Heart right ventricle (tissue), 16 donors: ENCODE measurements around the gene IQGAP2. TPM values are rescaled to one million over a fixed set of nuclear protein-coding genes. Genes with fewer than 3 reads are reported as not detected.

Experiments
- ATAC-seq, 8 donors: fragments of 200-7000 bp; cut with Tn5 transposase; one replicate each; pipeline ENCODE4 v1.9.1; 2020; ENCODE audit warnings: mild to moderate bottlenecking in 8 of 8, moderate library complexity in 8 of 8, moderate number of reproducible peaks in 1 of 8
- DNase-seq, 2 donors: peaks; one replicate each; pipeline ENCODE4 v3.0.0-alpha.2; 2020
- H3K27ac ChIP-seq, 10 donors: fragments of 200-600 bp; sonication (generic) in 2 of 10; one replicate each; pipeline versions ENCODE4 v1.5.0 to v1.8.0; 2020 to 2022; ENCODE audit warnings: mild to moderate bottlenecking in 3 of 10
- H3K27me3 ChIP-seq, 7 donors: fragments of 200-600 bp; one replicate each; pipeline ENCODE4 v1.8.0; 2021 to 2022; ENCODE audit warnings: mild to moderate bottlenecking in 2 of 7
- H3K36me3 ChIP-seq, 9 donors: fragments of 200-600 bp; sonication (generic) in 1 of 9; one replicate each; pipeline versions ENCODE4 v1.5.0 to v1.8.0; 2020 to 2022; ENCODE audit warnings: mild to moderate bottlenecking in 2 of 9
- H3K4me1 ChIP-seq, 9 donors: fragments of 200-600 bp; sonication (generic) in 1 of 9; one replicate each; pipeline versions ENCODE4 v1.5.0 to v1.8.0; 2020 to 2022; ENCODE audit warnings: mild to moderate bottlenecking in 4 of 9
- H3K4me3 ChIP-seq, 10 donors: fragments of 200-600 bp; sonication (generic) in 2 of 10; one replicate each; pipeline versions ENCODE4 v1.5.0 to v1.8.0; 2020 to 2022; ENCODE audit warnings: mild to moderate bottlenecking in 7 of 10, moderate library complexity in 2 of 10
- H3K9me3 ChIP-seq, 11 donors: fragments of 200-600 bp in 10 of 11; sonication (generic) in 2 of 11; one replicate each; pipeline versions ENCODE4 v1.5.0 to v1.8.0; 2013 to 2022; ENCODE audit warnings: mild to moderate bottlenecking in 2 of 11, control low read depth in 1 of 11, moderate library complexity in 1 of 11
- WGBS, 2 donors: extraction: QIAGEN DNeasy Blood & Tissue Kit; methylation state at CpG; one replicate each; pipeline ENCODE4 v1.1.7; 2013; ENCODE audit warnings: inconsistent platforms in 1 of 2; 5-methylcytosine and 5-hydroxymethylcytosine counted together
- intact Hi-C, 10 donors: fragments of 100-400 bp; cut with DNase I; formaldehyde crosslinking; loops; one replicate each; pipeline versions ENCODE4 v1.11.1 to v1.14.2; 2022
- polyA plus RNA-seq, 2 donors: library from polyadenylated mRNA; stranded (reverse); fragments of 200-250 nt; gene quantifications; one replicate each; pipeline ENCODE4 v1.2.3, GENCODE V29; 2013
- total RNA-seq, 10 donors: library from RNA; stranded (reverse); fragmentation: NEBNext Ultra II Directional in 3 of 10; extraction: Animal tissue kit (Norgen Biotek cat#: 25700) in 3 of 10; gene quantifications; one replicate each; pipeline versions ENCODE4 v1.2.1 to v1.2.4, GENCODE V29; 2021 to 2023
- TF ChIP-seq, protein P1 (sequence below), 9 donors: fragments of 200-600 bp; sonication (generic) in 2 of 9; IDR thresholded peaks; one replicate each; pipeline versions ENCODE4 v1.5.0 to v1.8.0; 2021 to 2022; ENCODE audit warnings: antibody characterized with exemption in 9 of 9, mild to moderate bottlenecking in 5 of 9, moderate library complexity in 1 of 9
- donor health status: Arrhythmogenic right ventricular cardiomyopathy.
- donor health status: ischemic (EF 13 %, LVEDD 7.1; RV severe dilation, severe dysfunction).
- donor health status: healthy with polysubstance abuse.
- donor health status: DM: no; HTN: yes; CAD: no.
- donor health status: DM: no; HTN: no; CAD: no.
- donor health status: ischemic (EF 25% LVEDD 6.9; RV normal size, moderate dysfunction).
- donor health status: ischemic (EF 25% LVEDD 5.7; RV mildly dilated, moderate dysfunction).
- donor health status: healthy.
- donor health status: DM: yes; HTN: yes; CAD: no.
- donor health status: Ischemic cardiomyopathy.
- donor health status: ischemic (EF 35%, LVEDD 5.7; RV mildly dilated, moderate dysfunction).
- donor health status: nonischemic (EF 11% LVEDD 7.7; RV severe dilation, severe dysfunction).
- donor health status: DM: yes; HTN: yes; CAD: no.
- donor health status: PGD.
- donor health status: ischemic (EF 29% LVEDD 5.4; RV normal size, mild dysfunction).
- donor health status: nonischemic (EF 23%, LVEDD 6.1; RV moderate dilation, normal function).

Gene IQGAP2
- total and polyA plus RNA-seq, 12 donors: 2.5 to 22.3 (median 5.0) TPM

DNA sequence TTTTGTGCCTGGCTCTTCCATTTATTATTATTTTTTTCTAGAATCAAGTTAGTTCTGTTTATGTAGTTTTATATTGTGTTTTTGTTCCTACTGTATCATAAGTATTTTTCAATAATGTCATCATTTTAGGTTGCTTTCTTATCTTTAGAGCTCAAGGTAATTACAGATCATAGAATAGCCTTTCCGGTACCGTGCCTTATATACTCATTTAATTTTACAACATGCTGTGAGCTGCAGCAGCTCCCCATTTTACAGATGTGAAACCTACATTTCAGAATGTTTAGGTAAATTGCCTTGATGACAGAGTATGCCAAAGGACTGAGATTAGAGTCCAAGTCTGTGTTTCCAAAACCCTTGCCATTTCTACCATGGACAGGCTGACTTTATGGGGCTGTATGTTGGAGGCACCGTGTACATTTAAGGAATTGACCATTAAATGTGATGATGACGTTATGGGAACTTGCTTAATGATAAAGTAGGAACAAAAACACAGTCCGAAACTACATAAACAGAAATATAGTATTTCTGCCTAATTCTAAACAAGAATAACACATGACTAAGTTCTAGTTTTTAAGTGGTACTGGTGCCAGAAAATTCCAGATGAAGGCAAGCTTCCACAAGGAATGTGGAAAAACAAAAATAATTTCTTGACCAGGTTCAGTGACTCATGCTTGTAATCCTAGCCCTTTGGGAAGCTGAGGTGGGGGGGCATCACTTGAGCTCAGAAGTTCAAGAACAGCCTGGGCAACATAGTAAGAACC, 97.7 kb downstream of the IQGAP2 start:
- H3K9me3 ChIP-seq: no peaks in the 10 kb centered on the region
- no peaks in the 10 kb centered on the region for H3K36me3 ChIP-seq
- H3K27ac ChIP-seq: no peak overlapping the region
- TF ChIP-seq, protein P1, sequence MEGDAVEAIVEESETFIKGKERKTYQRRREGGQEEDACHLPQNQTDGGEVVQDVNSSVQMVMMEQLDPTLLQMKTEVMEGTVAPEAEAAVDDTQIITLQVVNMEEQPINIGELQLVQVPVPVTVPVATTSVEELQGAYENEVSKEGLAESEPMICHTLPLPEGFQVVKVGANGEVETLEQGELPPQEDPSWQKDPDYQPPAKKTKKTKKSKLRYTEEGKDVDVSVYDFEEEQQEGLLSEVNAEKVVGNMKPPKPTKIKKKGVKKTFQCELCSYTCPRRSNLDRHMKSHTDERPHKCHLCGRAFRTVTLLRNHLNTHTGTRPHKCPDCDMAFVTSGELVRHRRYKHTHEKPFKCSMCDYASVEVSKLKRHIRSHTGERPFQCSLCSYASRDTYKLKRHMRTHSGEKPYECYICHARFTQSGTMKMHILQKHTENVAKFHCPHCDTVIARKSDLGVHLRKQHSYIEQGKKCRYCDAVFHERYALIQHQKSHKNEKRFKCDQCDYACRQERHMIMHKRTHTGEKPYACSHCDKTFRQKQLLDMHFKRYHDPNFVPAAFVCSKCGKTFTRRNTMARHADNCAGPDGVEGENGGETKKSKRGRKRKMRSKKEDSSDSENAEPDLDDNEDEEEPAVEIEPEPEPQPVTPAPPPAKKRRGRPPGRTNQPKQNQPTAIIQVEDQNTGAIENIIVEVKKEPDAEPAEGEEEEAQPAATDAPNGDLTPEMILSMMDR (IDR thresholded peaks at IDR 0.05): no peak
- intact Hi-C loops: no loop called here
- no peaks in the 10 kb centered on the region for H3K27me3 ChIP-seq
- ATAC-seq (no peak), DNase-seq (no peak)
- WGBS, 2 donors: 78 to 86% methylated on average over 5 of the region's 5 CpGs
- peaks cover 0 to 5% (median 0%) of the 10 kb centered on the region in 9 donors for H3K4me1 ChIP-seq
- no peak overlapping the region for H3K4me3 ChIP-seq

DNA sequence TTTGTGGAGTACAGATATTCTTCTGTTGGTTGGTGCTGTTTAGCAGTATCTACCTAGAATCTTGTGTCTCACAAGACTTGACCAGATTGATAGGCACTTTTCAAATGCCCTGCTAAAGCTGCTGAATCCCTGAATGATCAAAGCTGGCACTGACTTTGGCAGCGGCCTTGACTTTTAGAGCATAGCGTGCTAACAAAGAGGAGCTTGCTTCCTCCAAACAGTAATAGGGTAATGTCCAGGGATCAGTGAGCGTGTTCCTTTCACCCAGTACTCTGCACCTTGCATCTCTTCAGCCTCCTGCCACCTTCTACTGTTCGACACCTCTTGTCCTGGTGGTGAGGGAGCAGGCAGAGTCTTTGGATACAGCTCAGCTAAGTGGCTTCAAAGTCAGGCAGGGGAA, 100.8 kb downstream of the IQGAP2 start:
- Histone ChIP-seq H3K36me3 (no peaks in the 10 kb centered on the region), H3K4me1 (peaks cover 0 to 4% (median 0%) of the 10 kb centered on the region in 9 donors), H3K9me3 (no peaks in the 10 kb centered on the region), H3K4me3 (no peak overlapping the region), H3K27ac (no peak overlapping the region), H3K27me3 (no peaks in the 10 kb centered on the region)
- 88 to 92% methylated on average over 4 of the region's 4 CpGs for WGBS, 2 donors
- intact Hi-C loops: no loop called here
- ATAC-seq (no peak), DNase-seq (no peak)
- TF ChIP-seq, protein P1 (IDR thresholded peaks at IDR 0.05): no peak

DNA sequence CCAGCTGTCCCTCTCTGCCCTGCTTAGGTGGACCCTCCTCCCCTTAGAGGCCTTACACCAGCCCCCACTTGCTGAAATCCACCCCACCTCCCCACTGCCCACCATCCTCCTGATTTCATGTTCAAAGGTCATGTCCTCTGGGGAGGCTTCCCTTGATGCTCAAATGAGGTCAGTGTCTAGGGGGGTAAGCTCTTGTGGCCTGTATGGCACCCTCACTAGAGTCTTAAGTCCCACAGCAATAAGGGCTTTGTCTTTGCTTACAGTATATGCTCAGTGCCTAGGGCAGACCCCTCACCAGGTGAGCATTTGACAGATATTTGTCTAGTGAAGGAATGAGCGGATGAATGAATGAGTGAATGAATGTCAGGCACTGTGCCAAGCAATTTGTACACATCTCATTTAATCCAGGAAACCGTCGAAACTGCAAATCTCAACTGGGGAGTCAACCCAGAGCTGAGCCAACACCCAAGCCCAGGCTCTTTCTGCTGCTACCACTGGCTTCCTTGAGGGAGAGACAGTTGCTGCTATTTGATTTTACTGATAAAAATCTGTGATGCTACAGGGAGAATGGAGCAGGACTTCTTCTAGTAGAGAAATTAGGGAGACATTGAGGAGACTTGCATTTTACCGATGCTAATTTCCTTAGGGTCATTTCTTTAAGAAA, 101.9 kb downstream of the IQGAP2 start:
- H3K4me3 ChIP-seq: no peak overlapping the region
- ATAC-seq (no peak), DNase-seq (no peak)
- TF ChIP-seq, protein P1 (IDR thresholded peaks at IDR 0.05): no peak
- no peaks in the 10 kb centered on the region for H3K36me3 ChIP-seq
- H3K27ac ChIP-seq: no peak overlapping the region
- WGBS, 2 donors: 80 to 88% methylated on average over 4 of the region's 4 CpGs
- peaks cover 0 to 4% (median 0%) of the 10 kb centered on the region in 9 donors for H3K4me1 ChIP-seq
- no peaks in the 10 kb centered on the region for H3K27me3 ChIP-seq
- no peaks in the 10 kb centered on the region for H3K9me3 ChIP-seq
- intact Hi-C loops: no loop called here

DNA sequence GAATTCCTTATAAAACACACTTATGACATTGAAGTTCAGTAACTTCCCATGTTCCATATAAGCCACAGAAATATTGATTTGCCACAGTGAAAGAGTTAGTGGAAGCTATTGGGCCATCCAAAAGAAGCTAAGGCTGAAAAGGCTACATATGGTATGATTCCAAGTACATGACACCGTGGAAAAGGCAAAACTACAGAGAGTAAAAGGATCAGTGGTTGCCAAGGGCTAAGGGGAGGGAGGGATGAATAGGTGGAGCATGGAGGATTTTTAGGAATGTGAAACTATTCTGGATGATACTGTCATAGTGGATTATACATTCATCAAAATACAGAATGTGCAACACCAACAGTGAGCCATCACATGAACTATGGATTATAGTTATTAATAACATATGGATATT, 110.4 kb downstream of the IQGAP2 start:
- DNase-seq (no peak), ATAC-seq (no peak)
- no peaks in the 10 kb centered on the region for H3K36me3 ChIP-seq
- no peak overlapping the region for H3K4me3 ChIP-seq
- intact Hi-C loops: no loop called here
- H3K27ac ChIP-seq: no peak overlapping the region
- H3K27me3 ChIP-seq: peaks cover 0 to 6% (median 0%) of the 10 kb centered on the region in 7 donors
- no peaks in the 10 kb centered on the region for H3K4me1 ChIP-seq
- WGBS, 2 donors: 61 to 70% methylated on average over 1 of the region's 1 CpG
- H3K9me3 ChIP-seq: peaks cover 0 to 5% (median 0%) of the 10 kb centered on the region in 11 donors
- TF ChIP-seq, protein P1 (IDR thresholded peaks at IDR 0.05): no peak
